HCT116 (cell line): Measurements from ENCODE around the gene TUT4. TPM values are rescaled to one million over a fixed set of nuclear protein-coding genes. Genes with fewer than 3 reads are reported as not detected.

Experiments
- ATAC-seq: fragments of 200-7000 bp; cut with Tn5 transposase; 2 replicates; pipeline ENCODE4 v1.9.1; 2020; ENCODE audit warnings: mild to moderate bottlenecking, moderate library complexity
- BruUV-seq: library from RNA; stranded (reverse); fragments of 400-500 nt; replicated peaks from 2 replicates; lab custom pipeline; 2021; lab: Mats Ljungman, UMichigan
- CTCF ChIA-PET: fragments of 300-600 bp; sonication (Branson Sonifier 250); formaldehyde crosslinking; loops from one replicate; lab custom pipeline; 2021; ENCODE audit warnings: antibody characterized with exemption; lab: Charles Lee
- POLR2A ChIA-PET: fragments of 300-600, 350-600 bp; sonication (Branson Sonifier 250); formaldehyde crosslinking; loops from one replicate; lab custom pipeline; 2021; ENCODE audit warnings: antibody characterized with exemption; lab: Charles Lee
- RAD21 ChIA-PET, 2 experiments: fragments of 300-600 bp; sonication (Branson Sonifier 250); formaldehyde crosslinking; loops; one replicate each; lab custom pipeline; 2023; ENCODE audit warnings: low total read pairs in 2 of 2; ENCODE audit not compliant: uncharacterized antibody in 2 of 2, unreplicated experiment in 2 of 2, low non-redundant PET in 1 of 2; lab: Charles Lee
- DNase-seq: peaks from one replicate; pipeline ENCODE4 v3.0.0-alpha.2; 2010; ENCODE audit warnings: low read depth, low spot score
- H2AFZ ChIP-seq: fragments of 200-600 bp; shearing (Covaris generic), sonication (generic); 2 replicates; pipeline ENCODE4 v1.6.1; 2017; ENCODE audit warnings: low read depth, mixed run types, mixed read lengths, antibody characterized with exemption, low read length; ENCODE audit not compliant: poor library complexity, severe bottlenecking
- H3K27ac ChIP-seq: 2 replicates; pipeline ENCODE4 v1.5.1; 2012; ENCODE audit warnings: low read depth, low read length
- H3K27me3 ChIP-seq: fragments of 200-600 bp; sonication (generic); 2 replicates; pipeline ENCODE4 v1.6.1; 2016; ENCODE audit warnings: mixed run types, low read length, mixed read lengths; ENCODE audit not compliant: insufficient read depth
- H3K36me3 ChIP-seq, 2 experiments: fragments of 200-500 bp in 1 of 2; fragments of 200-600 bp in 1 of 2; sonication (Bioruptor generic) in 1 of 2; sonication (generic) in 1 of 2; 2 replicates each; pipeline versions ENCODE4 v1.5.1 to v1.6.1; 2014 to 2016; ENCODE audit warnings: low read length in 2 of 2, inconsistent platforms in 1 of 2, mixed read lengths in 1 of 2, mixed run types in 1 of 2; ENCODE audit not compliant: insufficient read depth in 2 of 2, control insufficient read depth in 1 of 2
- H3K4me1 ChIP-seq, 2 experiments: fragments of 200-600 bp in 1 of 2; sonication (generic) in 1 of 2; 2 replicates each; pipeline versions ENCODE4 v1.5.1 to v1.6.1; 2012 to 2017; ENCODE audit warnings: low read length in 2 of 2, inconsistent platforms in 1 of 2, mild to moderate bottlenecking in 1 of 2, mixed read lengths in 1 of 2, mixed run types in 1 of 2, moderate library complexity in 1 of 2; ENCODE audit not compliant: insufficient read depth in 2 of 2, control insufficient read depth in 1 of 2
- H3K4me2 ChIP-seq: fragments of 200-600 bp; sonication (generic); 2 replicates; pipeline ENCODE4 v1.6.1; 2017; ENCODE audit warnings: mixed run types, low read length, mixed read lengths
- H3K4me3 ChIP-seq, 2 experiments: fragments of 200-600 bp in 1 of 2; sonication (generic) in 1 of 2; replicated peaks in 1 of 2; 2 replicates each; pipeline ENCODE4 v1.5.1; 2011 to 2016; ENCODE audit warnings: low read length in 2 of 2, control low read depth in 1 of 2, low read depth in 1 of 2, mild to moderate bottlenecking in 1 of 2, mixed read lengths in 1 of 2, mixed run types in 1 of 2
- H3K79me2 ChIP-seq: fragments of 200-600 bp; sonication (generic); 2 replicates; pipeline ENCODE4 v1.6.1; 2017; ENCODE audit warnings: mild to moderate bottlenecking, mixed run types, low read length, moderate library complexity, mixed read lengths; ENCODE audit not compliant: insufficient read depth
- H3K9ac ChIP-seq: fragments of 200-600 bp; sonication (generic); 2 replicates; pipeline ENCODE4 v1.6.1; 2016; ENCODE audit warnings: low read length, mixed read lengths
- H3K9me2 ChIP-seq: fragments of 200-600 bp; sonication (generic), shearing (Covaris generic); 2 replicates; pipeline ENCODE4 v1.6.1; 2017; ENCODE audit warnings: mixed run types, mild to moderate bottlenecking, moderate library complexity; ENCODE audit not compliant: insufficient read depth
- H3K9me3 ChIP-seq, 2 experiments: fragments of 200-500 bp in 1 of 2; fragments of 200-600 bp in 1 of 2; sonication (Bioruptor generic) in 1 of 2; sonication (generic) in 1 of 2; 2 replicates each; pipeline ENCODE4 v1.6.1; 2014 to 2017; ENCODE audit warnings: low read length in 2 of 2, mixed read lengths in 2 of 2, inconsistent platforms in 1 of 2, low read depth in 1 of 2, mild to moderate bottlenecking in 1 of 2, mixed run types in 1 of 2, moderate library complexity in 1 of 2; ENCODE audit not compliant: control insufficient read depth in 1 of 2, insufficient read depth in 1 of 2
- H4K20me1 ChIP-seq: fragments of 200-600 bp; sonication (generic), shearing (Covaris generic); 2 replicates; pipeline ENCODE4 v1.6.1; 2017; ENCODE audit warnings: mixed run types, mild to moderate bottlenecking, moderate library complexity; ENCODE audit not compliant: insufficient read depth
- EGR1 ChIP-seq: IDR thresholded peaks from 2 replicates; pipeline ENCODE4 v1.6.1; 2012; ENCODE audit warnings: low read depth
- ELF1 ChIP-seq: IDR thresholded peaks from 2 replicates; pipeline ENCODE4 v1.6.1; 2012; ENCODE audit warnings: low read depth, borderline replicate concordance
- EZH2 ChIP-seq: fragments of 200-600 bp; sonication (generic); IDR thresholded peaks from 2 replicates; pipeline ENCODE4 v1.6.1; 2017; ENCODE audit warnings: antibody characterized with exemption, mixed run types
- FOSL1 ChIP-seq: IDR thresholded peaks from 2 replicates; pipeline ENCODE4 v1.6.1; 2012; ENCODE audit warnings: low read depth
- MAX ChIP-seq: IDR thresholded peaks from 2 replicates; pipeline ENCODE4 v1.6.1; 2012
- REST ChIP-seq: IDR thresholded peaks from 2 replicates; pipeline ENCODE4 v1.6.1; 2012; ENCODE audit warnings: low read depth
- ZNF274 ChIP-seq: fragments of 200-500 bp; sonication (Bioruptor generic); IDR thresholded peaks from 2 replicates; pipeline ENCODE4 v1.6.1; 2014; ENCODE audit warnings: mild to moderate bottlenecking, low read depth, low read length, inconsistent platforms
- intact Hi-C: fragments of 100-400 bp; cut with micrococcal nuclease; formaldehyde crosslinking; loops from 2 replicates; pipeline ENCODE4 v1.10.0; 2022
- total RNA-seq: library from RNA; stranded (reverse); gene quantifications from one replicate; pipeline ENCODE4 v1.2.1, GENCODE V29; 2021; ENCODE audit not compliant: unreplicated experiment
- TF ChIP-seq, protein P1 (sequence below): IDR thresholded peaks from 2 replicates; pipeline ENCODE4 v1.6.1; 2011; ENCODE audit warnings: mild to moderate bottlenecking, low read length, moderate library complexity; ENCODE audit not compliant: insufficient replicate concordance; ENCODE audit errors: extremely low read depth
- TF ChIP-seq, protein P2 (sequence below), 3 experiments: fragments of 200-600 bp in 1 of 3; sonication (generic) in 1 of 3; IDR thresholded peaks in 2 of 3; conservative IDR thresholded peaks in 1 of 3; 2 replicates each; pipeline ENCODE4 v1.5.1; 2012 to 2017; ENCODE audit warnings: low read depth in 2 of 3, low read length in 2 of 3, antibody characterized with exemption in 1 of 3, borderline replicate concordance in 1 of 3, control low read depth in 1 of 3, mild to moderate bottlenecking in 1 of 3, mixed read lengths in 1 of 3, mixed run types in 1 of 3, moderate library complexity in 1 of 3; ENCODE audit not compliant: insufficient read depth in 1 of 3

Gene TUT4
- total RNA-seq, 1 experiment from 2014 or later = 50.0 TPM

- Histone ChIP-seq H4K20me1 (no peaks in the 10 kb centered on the region), H3K4me3 (no peak overlapping the region), H3K27me3 (no peaks in the 10 kb centered on the region), H3K27ac (no peak overlapping the region), H3K9ac (no peak overlapping the region), H3K36me3 (no peaks in the 10 kb centered on the region), H3K9me2 (no peaks in the 10 kb centered on the region), H3K4me1 (peaks cover 5 to 15% of the 10 kb centered on the region in 2 experiments; a peak in 3 of 4 replicates), H2AFZ (no peak overlapping the region), H3K4me2 (no peak overlapping the region), H3K79me2 (no peaks in the 10 kb centered on the region), H3K9me3 (no peaks in the 10 kb centered on the region)
- no peak for TF ChIP-seq MAX
- no peak for TF ChIP-seq REST
- TF ChIP-seq, protein P1, sequence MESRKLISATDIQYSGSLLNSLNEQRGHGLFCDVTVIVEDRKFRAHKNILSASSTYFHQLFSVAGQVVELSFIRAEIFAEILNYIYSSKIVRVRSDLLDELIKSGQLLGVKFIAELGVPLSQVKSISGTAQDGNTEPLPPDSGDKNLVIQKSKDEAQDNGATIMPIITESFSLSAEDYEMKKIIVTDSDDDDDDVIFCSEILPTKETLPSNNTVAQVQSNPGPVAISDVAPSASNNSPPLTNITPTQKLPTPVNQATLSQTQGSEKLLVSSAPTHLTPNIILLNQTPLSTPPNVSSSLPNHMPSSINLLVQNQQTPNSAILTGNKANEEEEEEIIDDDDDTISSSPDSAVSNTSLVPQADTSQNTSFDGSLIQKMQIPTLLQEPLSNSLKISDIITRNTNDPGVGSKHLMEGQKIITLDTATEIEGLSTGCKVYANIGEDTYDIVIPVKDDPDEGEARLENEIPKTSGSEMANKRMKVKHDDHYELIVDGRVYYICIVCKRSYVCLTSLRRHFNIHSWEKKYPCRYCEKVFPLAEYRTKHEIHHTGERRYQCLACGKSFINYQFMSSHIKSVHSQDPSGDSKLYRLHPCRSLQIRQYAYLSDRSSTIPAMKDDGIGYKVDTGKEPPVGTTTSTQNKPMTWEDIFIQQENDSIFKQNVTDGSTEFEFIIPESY = no peak
- no peak for TF ChIP-seq EGR1
- TF ChIP-seq ZNF274 = no peak
- no peak for TF ChIP-seq ELF1
- TF ChIP-seq FOSL1 = no peak
- TF ChIP-seq, protein P2, sequence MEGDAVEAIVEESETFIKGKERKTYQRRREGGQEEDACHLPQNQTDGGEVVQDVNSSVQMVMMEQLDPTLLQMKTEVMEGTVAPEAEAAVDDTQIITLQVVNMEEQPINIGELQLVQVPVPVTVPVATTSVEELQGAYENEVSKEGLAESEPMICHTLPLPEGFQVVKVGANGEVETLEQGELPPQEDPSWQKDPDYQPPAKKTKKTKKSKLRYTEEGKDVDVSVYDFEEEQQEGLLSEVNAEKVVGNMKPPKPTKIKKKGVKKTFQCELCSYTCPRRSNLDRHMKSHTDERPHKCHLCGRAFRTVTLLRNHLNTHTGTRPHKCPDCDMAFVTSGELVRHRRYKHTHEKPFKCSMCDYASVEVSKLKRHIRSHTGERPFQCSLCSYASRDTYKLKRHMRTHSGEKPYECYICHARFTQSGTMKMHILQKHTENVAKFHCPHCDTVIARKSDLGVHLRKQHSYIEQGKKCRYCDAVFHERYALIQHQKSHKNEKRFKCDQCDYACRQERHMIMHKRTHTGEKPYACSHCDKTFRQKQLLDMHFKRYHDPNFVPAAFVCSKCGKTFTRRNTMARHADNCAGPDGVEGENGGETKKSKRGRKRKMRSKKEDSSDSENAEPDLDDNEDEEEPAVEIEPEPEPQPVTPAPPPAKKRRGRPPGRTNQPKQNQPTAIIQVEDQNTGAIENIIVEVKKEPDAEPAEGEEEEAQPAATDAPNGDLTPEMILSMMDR (IDR thresholded peaks at IDR 0.05 in 2 of 3, conservative IDR thresholded peaks at IDR 0.05 in 1 of 3; ENCODE audit: borderline replicate concordance in 1 of 3, insufficient read depth in 1 of 3, low read depth in 2 of 3, low read length in 2 of 3) = no peak
- no peak for TF ChIP-seq EZH2
- RAD21 ChIA-PET = no interaction called here
- POLR2A ChIA-PET = no interaction called here
- ATAC-seq (no peak), DNase-seq (no peak)
- intact Hi-C loops = no loop called here
- BruUV-seq = no TSS peak
- CTCF ChIA-PET = no interaction called here
Observed at GRCh38 chr1:52572387-52572786, 19.5 kb upstream of the TUT4 start.
